H9 (cell line): ENCODE measurements around the gene MYO1E. TPM values are rescaled to one million over a fixed set of nuclear protein-coding genes. Genes with fewer than 3 reads are reported as not detected.

Experiments
- DNase-seq: peaks from one replicate; pipeline ENCODE4 v3.0.0-alpha.2; 2017
- H2AFZ ChIP-seq: one replicate; pipeline ENCODE4 v1.6.1; 2013; ENCODE audit warnings: mild to moderate bottlenecking, low read length, control low read depth, moderate library complexity
- H2AK5ac ChIP-seq: 2 replicates; pipeline ENCODE4 v1.6.1; 2013; ENCODE audit warnings: low read length, control low read depth, mixed read lengths; ENCODE audit not compliant: insufficient read length
- H2BK120ac ChIP-seq: one replicate; pipeline ENCODE4 v1.6.1; 2013; ENCODE audit warnings: low read depth, mild to moderate bottlenecking, low read length, control low read depth, inconsistent platforms; ENCODE audit not compliant: poor library complexity, severe bottlenecking
- H2BK12ac ChIP-seq: 2 replicates; pipeline ENCODE4 v1.6.1; 2013; ENCODE audit warnings: low read length, control low read depth, mixed read lengths, low read depth; ENCODE audit not compliant: insufficient read length
- H2BK15ac ChIP-seq: 2 replicates; pipeline ENCODE4 v1.6.1; 2013; ENCODE audit warnings: low read depth, low read length, control low read depth
- H2BK20ac ChIP-seq: one replicate; pipeline ENCODE4 v1.6.1; 2013; ENCODE audit warnings: low read depth, mild to moderate bottlenecking, low read length, control low read depth, inconsistent platforms; ENCODE audit not compliant: poor library complexity, severe bottlenecking
- H2BK5ac ChIP-seq: 2 replicates; pipeline ENCODE4 v1.6.1; 2013; ENCODE audit warnings: low read length, control low read depth, mixed read lengths; ENCODE audit not compliant: insufficient read length
- H3K14ac ChIP-seq: 2 replicates; pipeline ENCODE4 v1.6.1; 2013; ENCODE audit warnings: low read length, control low read depth; ENCODE audit not compliant: insufficient read depth
- H3K18ac ChIP-seq: 2 replicates; pipeline ENCODE4 v1.6.1; 2013; ENCODE audit warnings: low read depth, mild to moderate bottlenecking, mixed read lengths, low read length, control low read depth; ENCODE audit not compliant: insufficient read length
- H3K23ac ChIP-seq: 2 replicates; pipeline ENCODE4 v1.6.1; 2013; ENCODE audit warnings: low read length, control low read depth, mixed read lengths, low read depth; ENCODE audit not compliant: insufficient read length
- H3K23me2 ChIP-seq: 2 replicates; pipeline ENCODE4 v1.6.1; 2013; ENCODE audit warnings: low read depth, mild to moderate bottlenecking, mixed read lengths, low read length, control low read depth; ENCODE audit not compliant: insufficient read length, poor library complexity, severe bottlenecking
- H3K27ac ChIP-seq: 2 replicates; pipeline ENCODE4 v1.5.1; 2013; ENCODE audit warnings: low read length, control low read depth, mixed read lengths, low read depth; ENCODE audit not compliant: insufficient read length
- H3K27me3 ChIP-seq: 2 replicates; pipeline ENCODE4 v1.6.1; 2013; ENCODE audit warnings: low read length, control low read depth, inconsistent platforms; ENCODE audit not compliant: insufficient read depth
- H3K4ac ChIP-seq: 2 replicates; pipeline ENCODE4 v1.6.1; 2013; ENCODE audit warnings: low read depth, mild to moderate bottlenecking, control low read depth, inconsistent platforms, low read length, moderate library complexity
- H3K4me1 ChIP-seq: 2 replicates; pipeline ENCODE4 v1.6.1; 2013; ENCODE audit warnings: low read length, control low read depth, inconsistent platforms; ENCODE audit not compliant: insufficient read depth
- H3K4me2 ChIP-seq: 2 replicates; pipeline ENCODE4 v1.6.1; 2013; ENCODE audit warnings: low read length, control low read depth, mixed read lengths; ENCODE audit not compliant: insufficient read length, insufficient read depth
- H3K56ac ChIP-seq: 2 replicates; pipeline ENCODE4 v1.6.1; 2013; ENCODE audit warnings: low read depth, mild to moderate bottlenecking, mixed read lengths, low read length, control low read depth; ENCODE audit not compliant: insufficient read length
- H3K79me1 ChIP-seq: 2 replicates; pipeline ENCODE4 v1.6.1; 2013; ENCODE audit warnings: low read depth, mild to moderate bottlenecking, moderate library complexity, low read length, control low read depth, inconsistent platforms; ENCODE audit not compliant: insufficient read depth, poor library complexity, severe bottlenecking
- H3K79me2 ChIP-seq: 2 replicates; pipeline ENCODE4 v1.6.1; 2013; ENCODE audit warnings: low read length, control low read depth, inconsistent platforms; ENCODE audit not compliant: insufficient read depth
- H3K9ac ChIP-seq: 2 replicates; pipeline ENCODE4 v1.6.1; 2013; ENCODE audit warnings: low read length, control low read depth, mixed read lengths; ENCODE audit not compliant: insufficient read length; ENCODE audit errors: extremely low read depth
- H3K9me3 ChIP-seq: one replicate; pipeline ENCODE4 v1.6.1; 2013; ENCODE audit warnings: low read depth, low read length, inconsistent platforms; ENCODE audit not compliant: control insufficient read depth
- H3T11ph ChIP-seq: one replicate; pipeline ENCODE4 v1.6.1; 2013; ENCODE audit warnings: mild to moderate bottlenecking, low read length, control low read depth, inconsistent platforms
- H4K20me1 ChIP-seq: one replicate; pipeline ENCODE4 v1.6.1; 2013; ENCODE audit not compliant: control insufficient read depth, insufficient read length, insufficient read depth
- H4K5ac ChIP-seq: 2 replicates; pipeline ENCODE4 v1.6.1; 2013; ENCODE audit warnings: low read depth, mild to moderate bottlenecking, mixed read lengths, low read length, control low read depth; ENCODE audit not compliant: insufficient read length
- H4K8ac ChIP-seq: replicated peaks from 2 replicates; pipeline ENCODE4 v1.6.1; 2013; ENCODE audit warnings: low read length, control low read depth, mixed read lengths, low read depth; ENCODE audit not compliant: insufficient read length
- H4K91ac ChIP-seq: 2 replicates; pipeline ENCODE4 v1.6.1; 2013; ENCODE audit warnings: low read depth, mild to moderate bottlenecking, moderate library complexity, mixed read lengths, low read length, control low read depth; ENCODE audit not compliant: insufficient read length
- H3K27ac Mint-ChIP-seq, 3 experiments: 2 replicates in 2 of 3; 3 replicates in 1 of 3; pipeline ENCODE4 v1.8.0; 2020 to 2021; ENCODE audit warnings: mixed read lengths in 3 of 3, mild to moderate bottlenecking in 1 of 3, moderate library complexity in 1 of 3
- H3K27me3 Mint-ChIP-seq: 2 replicates; pipeline ENCODE4 v1.8.0; 2021; ENCODE audit warnings: low read depth, mild to moderate bottlenecking, moderate library complexity, mixed read lengths
- H3K36me3 Mint-ChIP-seq, 3 experiments: 2 replicates in 2 of 3; 3 replicates in 1 of 3; pipeline ENCODE4 v1.8.0; 2020 to 2021; ENCODE audit warnings: low read depth in 3 of 3, mixed read lengths in 3 of 3; ENCODE audit not compliant: insufficient read depth in 1 of 3
- H3K4me1 Mint-ChIP-seq, 2 experiments: 2 replicates each; pipeline ENCODE4 v1.8.0; 2020; ENCODE audit warnings: mixed read lengths in 2 of 2
- H3K4me3 Mint-ChIP-seq, 2 experiments: 2 replicates in 1 of 2; 3 replicates in 1 of 2; pipeline ENCODE4 v1.8.0; 2020 to 2021; ENCODE audit warnings: mild to moderate bottlenecking in 2 of 2, mixed read lengths in 2 of 2, moderate library complexity in 1 of 2
- H3K9me3 Mint-ChIP-seq, 2 experiments: 2 replicates in 1 of 2; 3 replicates in 1 of 2; pipeline ENCODE4 v1.8.0; 2020; ENCODE audit warnings: mild to moderate bottlenecking in 2 of 2, mixed read lengths in 2 of 2, moderate library complexity in 1 of 2
- WGBS: extraction: QIAGEN DNeasy Blood & Tissue Kit; methylation state at CpG from one replicate; pipeline ENCODE4 v1.1.7; 2013; ENCODE audit warnings: missing lambda C conversion rate, low lambda C conversion rate, mixed read lengths; ENCODE audit not compliant: insufficient read length; ENCODE audit errors: extremely low coverage; 5-methylcytosine and 5-hydroxymethylcytosine counted together
- total RNA-seq: library from RNA; stranded (reverse); gene quantifications from 2 replicates; pipeline ENCODE4 v1.2.1, GENCODE V29; 2021
- TF ChIP-seq, protein P1 (sequence below): fragments of 200-600 bp; sonication (generic); conservative IDR thresholded peaks from 3 replicates; pipeline ENCODE4 v1.8.0; 2021; ENCODE audit warnings: antibody characterized with exemption, mild to moderate bottlenecking

Gene MYO1E
- total RNA-seq, 1 experiment from 2014 or later, result 235 TPM

DNA sequence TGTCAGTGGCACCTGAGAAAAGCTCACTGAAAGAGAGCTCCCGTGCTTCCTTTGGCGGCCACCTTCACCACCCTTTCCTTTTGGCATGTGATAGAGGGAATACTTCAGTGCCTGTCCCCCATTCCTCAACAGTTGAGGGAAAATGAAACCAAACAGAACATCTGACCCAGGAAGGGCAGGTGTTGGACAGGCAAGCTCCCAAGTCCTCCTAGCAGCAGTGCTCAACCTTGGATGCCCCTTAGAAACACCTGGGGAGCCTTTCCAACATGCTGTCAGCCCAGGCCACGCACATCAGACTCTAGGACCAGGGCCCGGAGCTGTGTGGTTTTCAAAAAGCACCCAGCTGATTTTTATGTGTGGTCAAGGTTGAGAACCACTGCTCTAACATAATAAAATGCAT is 143.7 kb downstream of the MYO1E start:
- Histone ChIP-seq H2AK5ac (no peak overlapping the region), H4K20me1 (no peaks in the 10 kb centered on the region), H2BK120ac (no peak overlapping the region), H3K4me2 (no peak overlapping the region), H3K23me2 (no peaks in the 10 kb centered on the region), H3K14ac (no peak overlapping the region), H3K56ac (no peak overlapping the region), H3K4me1 (0 out of 2 replicates have a peak, but pooled peaks cover 2% of the 10 kb centered on the region), H4K91ac (no peak overlapping the region), H3K23ac (no peak overlapping the region), H3K27ac (no peak overlapping the region), H2BK15ac (no peak overlapping the region), H2BK20ac (no peak overlapping the region), H4K5ac (no peak overlapping the region), H3K18ac (no peak overlapping the region), H3T11ph (no peak overlapping the region), H3K79me2 (no peaks in the 10 kb centered on the region), H3K4ac (no peak overlapping the region), H2AFZ (no peak overlapping the region), H2BK5ac (no peak overlapping the region), H3K27me3 (no peaks in the 10 kb centered on the region), H3K9me3 (no peaks in the 10 kb centered on the region), H4K8ac (no peak overlapping the region), H3K79me1 (no peaks in the 10 kb centered on the region), H2BK12ac (no peak overlapping the region), H3K9ac (no peak overlapping the region)
- no CpG with 5 or more reads among the region's 4 CpGs for WGBS
- no peak for DNase-seq
- Mint-ChIP-seq H3K9me3 (no peaks in the 10 kb centered on the region), H3K36me3 (peaks cover 2 to 26% (median 24%) of the 10 kb centered on the region in 3 experiments; a peak in 6 of 7 replicates), H3K4me3 (no peak overlapping the region), H3K27me3 (no peaks in the 10 kb centered on the region), H3K4me1 (peaks cover 0 to 4% of the 10 kb centered on the region in 2 experiments; a peak in 1 of 4 replicates), H3K27ac (peak overlapping the region in 1 of 3 experiments; percentile 32; a peak in 2 of 7 replicates)
- TF ChIP-seq, protein P1, sequence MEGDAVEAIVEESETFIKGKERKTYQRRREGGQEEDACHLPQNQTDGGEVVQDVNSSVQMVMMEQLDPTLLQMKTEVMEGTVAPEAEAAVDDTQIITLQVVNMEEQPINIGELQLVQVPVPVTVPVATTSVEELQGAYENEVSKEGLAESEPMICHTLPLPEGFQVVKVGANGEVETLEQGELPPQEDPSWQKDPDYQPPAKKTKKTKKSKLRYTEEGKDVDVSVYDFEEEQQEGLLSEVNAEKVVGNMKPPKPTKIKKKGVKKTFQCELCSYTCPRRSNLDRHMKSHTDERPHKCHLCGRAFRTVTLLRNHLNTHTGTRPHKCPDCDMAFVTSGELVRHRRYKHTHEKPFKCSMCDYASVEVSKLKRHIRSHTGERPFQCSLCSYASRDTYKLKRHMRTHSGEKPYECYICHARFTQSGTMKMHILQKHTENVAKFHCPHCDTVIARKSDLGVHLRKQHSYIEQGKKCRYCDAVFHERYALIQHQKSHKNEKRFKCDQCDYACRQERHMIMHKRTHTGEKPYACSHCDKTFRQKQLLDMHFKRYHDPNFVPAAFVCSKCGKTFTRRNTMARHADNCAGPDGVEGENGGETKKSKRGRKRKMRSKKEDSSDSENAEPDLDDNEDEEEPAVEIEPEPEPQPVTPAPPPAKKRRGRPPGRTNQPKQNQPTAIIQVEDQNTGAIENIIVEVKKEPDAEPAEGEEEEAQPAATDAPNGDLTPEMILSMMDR, result no peak
